Urinary bladder (tissue), 4 donors: ENCODE results near the gene PIEZO2. TPM values are rescaled to one million over a fixed set of nuclear protein-coding genes. Genes with fewer than 3 reads are reported as not detected.
A peak's percentile ranks its signal among the peaks of the same experiment; 100 is the strongest.

ENCODE experiments used
- DNase-seq: peaks from one replicate; pipeline ENCODE4 v3.0.0-alpha.2; 2015; ENCODE audit errors: extremely low spot score
- H3K27ac ChIP-seq: one replicate; pipeline ENCODE4 v1.5.1; 2013; ENCODE audit warnings: low read depth, mild to moderate bottlenecking, moderate library complexity
- H3K36me3 ChIP-seq: one replicate; pipeline ENCODE4 v1.6.1; 2013; ENCODE audit warnings: mild to moderate bottlenecking, moderate library complexity; ENCODE audit not compliant: insufficient read depth
- H3K4me1 ChIP-seq: one replicate; pipeline ENCODE4 v1.6.1; 2013; ENCODE audit warnings: mild to moderate bottlenecking, moderate library complexity; ENCODE audit not compliant: insufficient read depth
- H3K4me3 ChIP-seq: one replicate; pipeline ENCODE4 v1.5.1; 2013; ENCODE audit warnings: low read depth, low read length
- WGBS: extraction: QIAGEN DNeasy Blood & Tissue Kit; methylation state at CpG from one replicate; pipeline ENCODE4 v1.1.7; 2013; 5-methylcytosine and 5-hydroxymethylcytosine counted together
- polyA plus RNA-seq: library from polyadenylated mRNA; stranded (reverse); fragments of 200-250 nt; gene quantifications from one replicate; pipeline ENCODE4 v1.2.3, GENCODE V29; 2013
- total RNA-seq: library from RNA; depleted of rRNA; stranded (reverse); fragments of >200 nt; gene quantifications from one replicate; pipeline ENCODE4 v1.2.3, GENCODE V29; 2014
- donor health status: healthy with polysubstance abuse.
- donor health status: healthy.

The PIEZO2 gene
- total and polyA plus RNA-seq, 2 donors: 5.9 to 78.1 TPM

- no peaks in the 10 kb centered on the region for H3K36me3 ChIP-seq
- peak overlapping the region; percentile 33 for H3K27ac ChIP-seq
- WGBS: 60% methylated on average over 5 of the region's 5 CpGs
- no peaks in the 10 kb centered on the region for H3K4me1 ChIP-seq
- H3K4me3 ChIP-seq: no peak overlapping the region
- DNase-seq: no peak
These were observed 143.8 kb downstream of the PIEZO2 start for GRCh38 chr18:11005528-11005927.

GRCh38 chr18:11004951-11005350 is 144.4 kb downstream of the PIEZO2 start:
- Histone ChIP-seq H3K27ac (peak overlapping the region; percentile 58), H3K4me1 (no peaks in the 10 kb centered on the region), H3K36me3 (no peaks in the 10 kb centered on the region), H3K4me3 (no peak overlapping the region)
- DNase-seq: no peak

- 78% methylated on average over 4 of the region's 4 CpGs for WGBS
- no peak for DNase-seq
- no peaks in the 10 kb centered on the region for H3K4me1 ChIP-seq
- H3K36me3 ChIP-seq: no peaks in the 10 kb centered on the region
- H3K4me3 ChIP-seq: no peak overlapping the region
- no peak overlapping the region for H3K27ac ChIP-seq
These were observed 145.1 kb downstream of the PIEZO2 start for GRCh38 chr18:11004294-11004693.

GRCh38 chr18:11002796-11003195 is 146.6 kb downstream of the PIEZO2 start:
- H3K4me1 ChIP-seq: no peaks in the 10 kb centered on the region
- no peaks in the 10 kb centered on the region for H3K36me3 ChIP-seq
- DNase-seq: no peak
- no peak overlapping the region for H3K27ac ChIP-seq
- H3K4me3 ChIP-seq: no peak overlapping the region
- whole genome bisulfite sequencing: 82% methylated on average over 4 of the region's 4 CpGs

GRCh38 chr18:11002277-11002676 is 147.1 kb downstream of the PIEZO2 start:
- Histone ChIP-seq H3K27ac (no peak overlapping the region), H3K36me3 (no peaks in the 10 kb centered on the region), H3K4me3 (no peak overlapping the region), H3K4me1 (no peaks in the 10 kb centered on the region)
- no peak for DNase-seq
- WGBS: 88% methylated on average over 1 of the region's 1 CpG

GRCh38 chr18:11000071-11000470 is 149.3 kb downstream of the PIEZO2 start:
- Histone ChIP-seq H3K4me1 (no peaks in the 10 kb centered on the region), H3K36me3 (no peaks in the 10 kb centered on the region), H3K4me3 (no peak overlapping the region), H3K27ac (no peak overlapping the region)
- no peak for DNase-seq
- 76% methylated on average over 3 of the region's 3 CpGs for whole genome bisulfite sequencing

- no peaks in the 10 kb centered on the region for H3K4me1 ChIP-seq
- 78% methylated on average over 1 of the region's 1 CpG for WGBS
- DNase-seq: no peak
- H3K27ac ChIP-seq: no peak overlapping the region
- no peaks in the 10 kb centered on the region for H3K36me3 ChIP-seq
- no peak overlapping the region for H3K4me3 ChIP-seq
These were observed 151.5 kb downstream of the PIEZO2 start for GRCh38 chr18:10997885-10998284.

- H3K36me3 ChIP-seq: no peaks in the 10 kb centered on the region
- WGBS: 77% methylated on average over 1 of the region's 1 CpG
- no peak overlapping the region for H3K4me3 ChIP-seq
- no peaks in the 10 kb centered on the region for H3K4me1 ChIP-seq
- no peak overlapping the region for H3K27ac ChIP-seq
- DNase-seq: no peak
These were observed 153.8 kb downstream of the PIEZO2 start for GRCh38 chr18:10995550-10995949.

GRCh38 chr18:10989486-10989885 is 159.9 kb downstream of the PIEZO2 start:
- Histone ChIP-seq H3K4me1 (no peaks in the 10 kb centered on the region), H3K4me3 (no peak overlapping the region), H3K36me3 (no peaks in the 10 kb centered on the region), H3K27ac (no peak overlapping the region)
- WGBS: 68% methylated on average over 2 of the region's 2 CpGs
- no peak for DNase-seq

- WGBS: 91% methylated on average over 2 of the region's 2 CpGs
These were observed 163.7 kb downstream of the PIEZO2 start for GRCh38 chr18:10985689-10986088.

GRCh38 chr18:10979411-10979810 is 170.0 kb downstream of the PIEZO2 start:
- 83% methylated on average over 7 of the region's 7 CpGs for WGBS
- Histone ChIP-seq H3K4me3 (no peak overlapping the region), H3K27ac (no peak overlapping the region), H3K4me1 (no peaks in the 10 kb centered on the region), H3K36me3 (no peaks in the 10 kb centered on the region)
- DNase-seq: no peak

More at GRCh38 chr18:10985689-10986088, 163.7 kb downstream of the PIEZO2 start:
- Histone ChIP-seq H3K4me1 (no peaks in the 10 kb centered on the region), H3K27ac (no peak overlapping the region), H3K36me3 (no peaks in the 10 kb centered on the region), H3K4me3 (no peak overlapping the region)
- DNase-seq: no peak

- no peaks in the 10 kb centered on the region for H3K4me1 ChIP-seq
- DNase-seq: no peak
- no peaks in the 10 kb centered on the region for H3K36me3 ChIP-seq
- H3K27ac ChIP-seq: no peak overlapping the region
- H3K4me3 ChIP-seq: no peak overlapping the region
These were observed 172.3 kb downstream of the PIEZO2 start for GRCh38 chr18:10977042-10977441.

GRCh38 chr18:10973567-10974203 is 175.7 kb downstream of the PIEZO2 start:
- DNase-seq: no peak
- H3K4me1 ChIP-seq: no peaks in the 10 kb centered on the region
- H3K36me3 ChIP-seq: no peaks in the 10 kb centered on the region
- 74% methylated on average over 10 of the region's 10 CpGs for WGBS
- H3K27ac ChIP-seq: no peak overlapping the region
- H3K4me3 ChIP-seq: no peak overlapping the region

- Histone ChIP-seq H3K4me3 (no peak overlapping the region), H3K4me1 (no peaks in the 10 kb centered on the region), H3K27ac (no peak overlapping the region), H3K36me3 (no peaks in the 10 kb centered on the region)
- DNase-seq: no peak
- 94% methylated on average over 4 of the region's 4 CpGs for WGBS
These were observed 177.7 kb downstream of the PIEZO2 start for GRCh38 chr18:10971717-10972116.

- Histone ChIP-seq H3K36me3 (no peaks in the 10 kb centered on the region), H3K27ac (no peak overlapping the region), H3K4me3 (no peak overlapping the region), H3K4me1 (no peaks in the 10 kb centered on the region)
- WGBS: 58% methylated on average over 2 of the region's 2 CpGs
- DNase-seq: no peak
These were observed 184.2 kb downstream of the PIEZO2 start for GRCh38 chr18:10965119-10965518.
